NCI-H446 treated with DMSO at 0.1 percent for 48 hours (cell line): Measurements from ENCODE around the gene MPPE1.

Experiments
- DNase-seq: peaks from one replicate; lab custom pipeline; 2025; lab: John Stamatoyannopoulos, UW

Gene MPPE1

DNA sequence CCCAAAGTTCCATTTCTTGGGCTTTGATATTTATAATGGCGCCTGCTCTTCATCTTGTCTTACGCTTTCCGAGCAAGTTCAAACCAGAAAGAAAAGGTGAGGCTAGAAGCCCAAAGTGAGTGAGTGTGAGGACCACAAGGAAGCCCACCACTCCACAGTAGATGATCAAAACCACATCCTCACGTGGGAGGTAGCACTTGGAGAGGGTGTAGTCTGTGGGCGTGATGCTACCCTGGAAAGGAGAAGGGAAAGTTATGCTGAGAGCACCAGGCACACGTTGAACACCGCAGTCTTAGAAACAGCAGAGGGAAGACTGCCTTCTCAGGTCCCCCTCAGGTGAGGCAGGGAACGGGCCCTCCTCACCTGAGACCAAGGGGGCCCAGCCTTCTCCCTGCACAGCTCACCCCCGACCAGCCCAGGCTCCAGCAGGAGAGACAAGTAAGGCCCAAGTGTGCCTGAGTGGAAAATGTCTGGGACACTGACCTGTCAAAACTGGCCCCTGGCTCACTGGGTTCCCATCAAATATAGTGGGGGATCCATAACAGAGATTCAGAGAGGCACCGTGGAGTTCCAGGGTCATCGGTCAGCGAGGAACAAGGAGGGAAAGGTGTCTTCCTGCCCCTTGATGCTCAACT, 23.6 kb downstream of the MPPE1 start:
- DNase-seq: no peak

DNA sequence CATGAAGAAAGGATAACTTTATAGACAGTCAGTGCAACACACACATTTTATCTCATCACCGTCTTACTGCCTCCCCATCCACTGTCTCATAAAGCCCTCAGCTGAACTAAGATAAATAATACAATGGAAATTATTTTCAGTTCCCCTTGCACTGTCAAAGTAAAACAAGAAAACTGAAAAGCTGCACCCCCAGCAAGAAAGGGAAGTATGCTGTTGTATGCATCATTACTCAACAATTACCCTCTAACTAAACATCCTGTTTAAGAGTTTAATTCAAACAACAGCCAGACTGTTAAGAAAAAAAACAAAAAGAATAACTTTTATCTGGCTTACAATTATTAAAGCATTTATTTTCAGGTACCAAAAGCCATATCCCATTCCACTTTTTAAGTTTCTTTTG, 25.0 kb downstream of the MPPE1 start:
- DNase-seq: no peak

DNA sequence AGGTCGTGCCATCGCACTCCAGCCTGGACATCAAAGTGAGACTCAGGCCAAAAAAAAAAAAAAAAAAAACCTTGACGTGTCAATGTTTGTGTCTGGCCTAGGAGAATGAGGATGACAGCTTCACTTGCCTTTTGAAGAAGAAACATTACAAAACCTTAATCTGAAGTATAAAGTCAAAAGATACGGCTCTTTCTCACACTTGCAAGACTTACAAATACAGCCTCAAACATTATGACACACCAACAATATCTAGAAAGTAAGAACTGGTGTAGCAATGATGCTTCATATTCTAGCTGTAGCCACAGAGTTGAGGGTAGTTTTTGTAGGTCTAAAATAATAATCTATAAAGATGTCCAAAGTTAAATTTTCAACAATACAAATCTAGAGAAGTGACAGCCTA, 25.5 kb downstream of the MPPE1 start:
- DNase-seq: no peak

DNA sequence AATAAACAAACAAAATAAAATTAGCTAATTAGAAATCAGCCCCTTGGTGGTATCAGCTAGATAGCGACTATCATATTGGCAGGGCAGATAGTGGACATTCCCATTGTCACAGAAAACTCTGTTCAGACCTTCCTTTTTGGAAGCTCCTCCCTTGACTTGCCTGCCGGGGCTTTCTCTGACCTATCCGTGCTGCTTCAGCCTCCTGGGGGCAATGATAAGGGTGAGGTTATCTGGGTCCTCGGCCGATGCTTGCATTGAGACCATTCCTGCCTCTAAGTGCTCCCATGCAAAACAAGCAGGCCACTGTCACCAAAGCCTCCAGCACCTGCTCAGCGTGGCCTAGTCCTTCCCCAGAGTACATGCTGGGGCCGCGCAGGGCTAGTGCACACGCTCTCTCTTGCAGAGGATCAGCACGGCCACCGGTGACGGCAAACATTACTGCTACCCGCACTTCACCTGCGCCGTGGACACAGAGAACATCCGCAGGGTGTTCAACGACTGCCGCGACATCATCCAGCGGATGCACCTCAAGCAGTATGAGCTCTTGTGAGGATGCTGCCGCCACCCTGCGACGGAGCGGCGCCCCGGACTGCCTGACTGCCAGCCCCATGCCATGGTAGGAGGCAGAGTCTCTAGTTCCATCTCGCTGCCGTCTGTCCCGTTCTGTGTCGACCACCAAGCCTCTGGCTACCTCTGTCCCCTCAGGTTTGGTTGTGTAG, 27.4 kb downstream of the MPPE1 start:
- no peak for DNase-seq

DNA sequence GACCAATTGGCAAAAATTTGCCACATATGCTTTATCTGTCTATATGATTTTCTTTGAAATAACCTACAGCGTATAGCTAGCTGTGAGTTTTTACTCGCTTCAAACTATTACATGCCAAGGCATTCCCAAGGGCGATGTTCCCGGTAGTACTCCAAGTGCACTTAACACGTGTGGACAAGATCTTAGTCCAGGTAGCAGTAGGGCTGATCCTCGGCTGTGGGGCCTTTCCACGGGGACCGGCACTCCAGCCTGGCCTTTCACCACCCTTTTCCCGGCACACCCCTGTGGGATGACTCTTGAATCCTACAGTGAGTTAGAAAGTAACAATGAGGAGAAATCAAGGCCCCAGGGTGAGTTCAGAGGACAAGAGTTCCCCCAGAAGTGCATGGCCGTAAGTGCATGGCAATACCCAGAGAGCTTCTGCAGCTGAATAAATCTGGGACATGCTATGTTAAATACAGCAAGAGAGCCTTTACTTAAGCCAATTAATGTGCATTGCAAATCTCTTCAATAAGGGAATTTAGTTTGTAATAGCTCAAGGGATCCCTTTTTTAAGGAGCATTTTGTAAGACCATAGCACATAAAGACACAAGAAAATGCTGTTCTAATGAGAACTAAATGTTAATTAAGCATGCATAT, 30.5 kb downstream of the MPPE1 start:
- DNase-seq: no peak

DNA sequence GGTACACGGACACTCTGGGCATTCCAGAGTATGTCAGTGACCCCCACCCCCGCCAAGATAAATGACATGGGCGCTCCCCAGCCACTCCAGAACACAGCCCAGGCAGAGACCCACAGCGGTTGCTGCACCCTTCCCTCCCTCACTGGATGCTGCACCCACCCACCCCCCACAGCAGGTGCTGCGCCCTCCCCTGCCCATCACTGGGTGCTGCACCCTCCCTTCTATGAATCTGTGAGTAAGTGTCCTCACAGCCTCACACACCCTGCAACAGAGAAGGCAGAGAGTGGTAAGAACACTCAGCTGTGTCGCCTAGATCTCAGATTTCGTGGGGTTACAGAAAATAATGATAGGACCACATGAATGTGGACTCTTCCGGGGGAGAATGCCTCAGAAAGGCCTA, 33.4 kb downstream of the MPPE1 start:
- no peak for DNase-seq

DNA sequence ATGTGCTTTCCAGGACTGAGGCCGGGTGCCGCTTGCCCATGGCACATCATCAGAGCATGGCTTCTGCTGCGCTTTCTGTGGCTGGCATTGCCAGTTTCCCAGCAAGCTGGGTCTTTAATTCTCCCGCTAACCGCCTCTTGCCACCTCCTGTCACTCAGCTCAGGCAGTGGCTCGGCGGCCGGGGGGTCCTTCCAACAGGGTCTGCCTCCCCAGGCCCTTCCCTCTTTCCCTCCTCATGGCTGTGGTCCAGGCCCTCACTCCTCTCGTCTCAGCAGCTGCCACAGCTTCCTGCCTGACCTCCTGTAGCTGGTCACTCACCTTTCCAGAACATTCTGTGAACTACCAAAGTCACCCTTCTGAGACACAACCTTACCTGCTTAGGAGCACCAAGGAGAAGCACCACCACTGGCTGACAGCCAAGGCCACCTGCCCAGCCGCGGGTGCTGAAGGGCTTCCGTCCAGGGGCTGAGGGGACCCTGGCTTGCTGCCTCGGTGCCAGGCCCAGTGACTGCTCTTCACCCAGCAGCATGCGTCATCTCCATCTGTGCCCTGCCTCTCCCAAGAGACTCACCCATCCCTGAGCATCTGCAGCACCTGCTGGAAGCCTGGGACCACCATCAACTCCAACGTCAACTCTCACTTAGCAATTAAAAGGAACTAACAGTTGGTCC, 34.3 kb downstream of the MPPE1 start:
- no peak for DNase-seq

DNA sequence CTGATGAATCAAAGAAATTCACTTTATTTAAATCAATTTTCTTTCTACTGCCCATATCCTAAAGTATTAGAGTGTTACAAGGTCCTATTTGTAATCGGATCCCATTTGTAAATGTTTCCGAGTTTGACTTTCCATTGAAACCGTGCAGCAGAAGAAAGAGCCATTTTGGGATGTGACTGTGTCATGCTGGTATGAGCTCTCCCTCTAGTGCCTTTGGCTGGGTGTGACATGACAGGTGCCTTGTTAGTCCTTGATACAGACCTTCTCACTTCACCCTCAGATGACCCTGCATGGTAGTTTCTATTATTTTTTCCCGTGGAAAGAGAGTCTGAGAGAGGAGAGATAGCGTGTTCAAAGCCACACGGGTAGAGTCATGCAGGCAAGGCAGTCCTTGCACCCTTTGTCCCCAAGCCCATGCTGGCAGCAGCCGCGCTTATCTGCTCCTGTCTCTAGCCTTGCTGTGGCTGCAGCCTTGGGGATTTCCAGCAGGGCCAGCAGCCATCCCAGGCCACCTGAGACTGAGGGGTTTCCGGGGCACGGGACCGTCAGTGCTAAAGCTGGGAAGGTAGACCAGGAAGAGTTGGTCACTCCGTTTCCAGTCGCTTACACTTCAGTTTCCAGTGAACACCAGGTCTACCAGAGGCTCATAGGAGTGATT, 35.5 kb downstream of the MPPE1 start:
- DNase-seq: no peak

DNA sequence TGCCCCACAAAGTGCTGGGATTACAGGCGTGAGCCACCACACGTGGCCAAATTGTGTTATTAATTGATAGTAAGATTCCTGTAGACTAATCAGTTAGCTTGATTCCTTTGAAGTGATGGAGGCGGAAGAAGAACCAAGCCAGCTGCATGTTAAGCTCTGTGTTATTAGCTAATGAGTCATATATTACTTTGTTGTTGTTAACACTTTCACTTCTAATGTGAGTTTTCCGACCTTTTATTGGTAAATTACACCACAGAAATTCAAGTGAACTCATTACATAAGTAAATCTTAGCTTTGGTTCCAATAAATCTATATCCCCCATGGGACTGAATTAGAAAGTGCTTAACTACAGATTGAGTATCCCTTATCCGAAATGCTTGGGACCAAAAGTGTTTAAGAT, 36.6 kb downstream of the MPPE1 start:
- DNase-seq: no peak

DNA sequence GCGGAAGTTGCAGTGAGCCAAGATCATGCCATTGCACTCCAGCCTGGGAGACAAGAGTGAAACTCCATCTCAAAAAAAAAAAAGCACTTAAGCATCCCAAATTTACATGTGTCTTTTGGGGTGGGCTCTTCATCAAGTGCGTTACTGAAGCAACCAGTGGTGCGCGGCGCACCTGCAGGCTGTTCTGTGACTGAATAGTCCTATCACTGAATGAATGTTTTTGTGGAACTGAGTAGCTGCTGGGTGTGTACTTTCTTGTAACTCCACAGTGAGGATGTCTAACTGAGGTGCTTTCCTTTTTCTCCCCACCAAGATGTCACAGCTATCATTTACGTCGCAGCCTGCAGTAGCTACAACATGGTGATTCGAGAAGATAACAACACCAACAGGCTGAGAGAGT, 39.9 kb downstream of the MPPE1 start:
- no peak for DNase-seq

DNA sequence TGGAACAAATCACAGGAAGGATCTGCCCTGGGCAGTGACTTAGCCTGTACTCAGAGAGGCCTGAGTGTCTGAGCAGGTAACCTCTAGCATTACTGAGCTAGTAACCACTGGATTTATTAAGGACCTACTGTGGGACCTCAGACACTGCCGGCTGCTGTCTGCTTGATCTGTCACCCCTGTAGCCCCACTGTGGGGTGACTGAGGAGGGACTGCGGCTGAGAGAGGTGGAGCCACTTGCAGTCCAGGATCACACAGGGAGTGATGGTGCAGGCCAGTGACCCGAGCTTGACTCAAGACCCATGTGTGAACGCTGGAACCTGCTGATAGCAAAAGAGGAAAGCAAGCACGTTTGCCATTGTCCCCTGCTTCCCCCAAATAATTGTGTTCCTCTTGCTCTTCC, 41.4 kb downstream of the MPPE1 start:
- no peak for DNase-seq

DNA sequence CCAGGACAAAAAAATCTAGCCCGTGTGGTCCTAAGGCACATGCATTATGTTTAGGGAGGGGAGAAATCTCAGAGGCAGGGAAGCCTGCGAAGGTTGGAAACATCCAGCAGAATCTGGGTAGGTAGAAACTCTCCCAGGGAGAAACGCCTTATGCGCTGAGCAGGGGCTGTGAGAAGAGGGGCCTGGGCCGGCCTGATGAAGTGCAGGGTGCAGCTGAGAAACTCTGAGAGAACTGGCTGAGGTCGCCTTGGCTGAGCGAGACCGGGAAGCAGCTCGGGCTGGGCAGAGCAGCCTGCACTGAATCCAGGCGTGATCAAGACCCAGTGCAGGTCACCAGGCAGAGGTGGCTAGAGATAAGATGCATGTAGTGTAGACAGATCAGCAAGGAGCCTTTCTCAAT, 41.8 kb downstream of the MPPE1 start:
- no peak for DNase-seq

DNA sequence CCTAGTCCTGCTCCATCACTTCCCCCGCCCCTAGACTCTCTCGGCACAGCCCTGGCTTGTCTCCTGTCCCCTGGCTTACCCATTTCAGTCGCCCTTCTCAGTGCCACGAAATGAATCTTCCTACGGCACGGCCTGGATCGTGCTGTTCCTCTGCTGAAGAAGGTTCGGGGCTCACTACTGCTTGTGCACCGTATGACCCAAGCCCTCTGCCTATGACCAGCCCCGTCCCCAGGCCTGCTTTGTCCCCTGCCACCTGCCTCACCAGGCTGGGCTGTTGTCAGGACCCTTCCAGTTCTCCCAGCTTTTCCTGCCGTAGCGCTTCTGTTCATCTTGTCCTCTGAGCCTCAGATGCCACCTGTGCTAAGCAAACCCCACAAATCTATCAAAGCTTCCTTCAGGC, 43.0 kb downstream of the MPPE1 start:
- no peak for DNase-seq

DNA sequence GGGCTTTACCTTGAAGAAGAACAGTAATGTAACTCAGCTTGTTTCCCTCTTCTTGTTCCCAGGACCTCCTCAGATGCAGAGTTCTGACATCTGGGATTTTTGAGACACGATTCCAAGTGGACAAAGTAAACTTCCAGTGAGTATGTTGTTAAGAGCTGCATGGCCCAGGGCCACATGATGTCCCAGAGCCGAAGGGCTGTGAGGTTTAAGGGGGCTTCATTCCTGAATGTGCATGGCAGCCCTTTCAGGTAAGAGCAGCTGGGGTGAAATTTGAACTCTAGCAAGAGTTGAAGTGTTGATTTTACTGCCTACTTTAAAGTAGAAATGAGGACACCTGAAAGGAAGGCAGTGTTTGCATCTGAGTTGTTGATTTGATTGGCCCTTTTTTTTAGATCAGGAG, 43.6 kb downstream of the MPPE1 start:
- DNase-seq: no peak

DNA sequence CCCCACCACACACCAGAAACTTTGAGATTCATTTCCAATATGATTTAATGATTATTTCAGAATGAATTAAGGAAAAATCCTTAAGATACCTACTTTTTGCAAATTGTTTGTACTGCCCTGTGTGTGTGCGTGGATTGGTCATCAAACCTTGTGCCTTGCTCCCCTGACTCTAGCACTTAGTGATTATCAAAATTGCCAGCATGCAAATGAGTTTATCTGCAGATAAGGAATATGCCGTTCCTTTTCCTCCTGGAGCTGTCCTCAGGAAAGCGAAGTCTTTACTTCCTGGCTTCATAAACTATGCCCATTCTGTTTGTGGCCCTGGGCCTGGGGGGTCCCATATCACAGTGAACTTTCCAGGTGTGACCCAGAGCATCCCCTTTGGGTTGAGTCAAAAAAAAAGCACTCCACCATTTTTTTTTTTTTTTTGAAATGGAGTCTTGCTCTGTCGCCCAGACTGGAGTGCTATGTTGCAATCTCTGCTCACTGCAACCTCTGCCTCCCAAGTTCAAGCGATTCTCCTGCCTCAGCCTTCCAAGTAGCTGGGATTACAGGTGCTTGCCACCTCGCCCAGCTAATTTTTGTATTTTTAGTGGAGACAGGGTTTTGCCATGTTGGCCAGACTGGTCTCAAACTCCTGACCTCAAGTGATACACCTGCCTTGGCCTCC, 45.5 kb downstream of the MPPE1 start:
- DNase-seq: no peak

DNA sequence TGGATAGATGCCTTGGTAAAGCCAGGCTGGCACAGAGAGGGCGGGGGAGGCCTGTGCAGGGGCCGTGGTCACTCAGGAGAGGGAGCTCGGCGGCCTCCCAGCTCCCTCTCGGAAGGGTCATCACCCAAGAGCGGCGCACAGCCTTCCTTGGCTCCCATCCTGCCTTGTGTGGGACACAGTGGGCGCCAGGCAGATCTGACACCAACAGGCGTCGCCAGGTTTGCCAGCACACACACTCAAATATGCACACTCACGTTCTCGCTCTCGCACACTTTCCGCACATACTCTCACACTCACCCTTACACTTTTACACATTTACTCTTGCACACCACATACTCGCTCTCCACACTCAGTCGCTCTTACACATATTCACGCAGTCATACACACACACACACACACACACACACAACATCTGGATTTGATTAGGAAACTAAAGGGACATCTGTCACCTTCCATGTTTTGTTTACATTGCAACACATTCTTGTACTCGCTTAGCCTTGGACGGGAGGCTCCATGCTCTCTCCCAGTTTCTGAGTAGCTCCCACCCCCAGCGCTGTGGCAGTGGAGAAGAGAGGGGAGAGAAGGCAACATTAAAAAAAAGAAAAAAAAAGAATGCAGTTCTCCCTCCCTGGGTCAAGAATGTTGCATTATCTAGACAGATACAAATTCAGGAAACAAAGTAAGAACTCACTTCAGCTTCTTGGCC, 46.4 kb downstream of the MPPE1 start:
- DNase-seq: no peak

DNA sequence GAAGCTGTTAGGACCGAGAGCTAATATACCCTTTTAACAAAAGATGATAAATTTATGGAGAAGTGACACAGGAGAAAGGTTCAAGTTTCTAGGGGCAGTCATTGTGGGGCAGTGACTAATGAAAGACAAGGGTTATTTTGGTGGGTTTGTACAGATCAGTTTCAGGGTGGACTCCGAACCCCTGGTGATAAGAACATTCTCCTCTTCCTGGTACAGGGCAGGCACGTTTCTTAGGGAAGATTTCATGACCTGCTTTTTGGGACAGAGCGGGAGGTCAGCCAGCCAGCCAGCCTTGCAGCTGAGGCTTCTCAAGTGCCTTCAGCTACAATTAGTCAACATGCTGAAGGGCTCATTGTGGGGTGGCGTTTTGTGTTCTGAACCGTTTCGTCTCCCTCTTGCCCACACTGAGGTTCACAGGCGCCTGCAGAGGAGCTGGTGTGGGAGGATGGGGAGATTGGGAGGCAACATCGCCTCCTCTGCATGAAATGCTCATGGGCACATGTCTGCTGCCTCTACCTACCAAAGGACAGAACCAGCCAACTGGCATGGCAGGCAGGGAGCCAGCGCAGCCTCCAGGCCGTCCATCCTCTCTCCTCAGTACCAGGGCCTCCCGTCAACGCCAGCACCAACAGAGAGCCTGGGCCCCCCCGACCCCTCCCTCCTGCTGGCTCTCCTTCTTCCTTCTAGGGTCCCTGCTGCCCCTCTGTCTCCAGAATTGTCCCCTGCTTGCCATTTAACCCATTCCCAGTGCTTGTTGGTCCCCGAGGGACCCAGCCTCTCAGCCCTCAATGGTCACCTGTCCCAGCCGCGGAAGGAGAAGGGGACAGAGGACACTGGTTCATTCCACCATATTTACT, 47.3 kb downstream of the MPPE1 start:
- no peak for DNase-seq

DNA sequence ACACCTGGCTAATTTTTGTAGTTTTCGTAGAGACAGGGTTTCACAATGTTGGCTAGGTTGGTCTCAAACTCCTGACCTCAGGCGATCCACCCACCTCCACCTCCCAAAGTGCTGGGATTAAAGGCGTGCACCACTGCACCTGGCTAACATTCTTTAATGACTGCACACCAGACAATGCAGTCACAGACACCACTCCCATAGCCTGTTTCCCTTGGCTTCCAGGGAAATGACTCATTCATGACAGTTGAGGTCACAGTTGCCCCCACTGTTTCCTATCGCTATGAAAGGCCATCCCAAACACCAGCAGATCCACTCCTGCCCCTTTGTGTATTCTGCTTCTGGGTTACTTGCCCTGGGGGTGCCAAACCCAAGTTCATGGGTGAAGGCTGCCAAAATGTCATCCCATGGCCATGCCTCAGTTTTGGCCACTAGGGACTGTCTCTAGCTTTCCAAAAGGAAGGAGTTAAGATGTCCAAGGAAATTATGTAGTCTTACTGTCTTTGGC, 48.2 kb downstream of the MPPE1 start:
- DNase-seq: no peak

DNA sequence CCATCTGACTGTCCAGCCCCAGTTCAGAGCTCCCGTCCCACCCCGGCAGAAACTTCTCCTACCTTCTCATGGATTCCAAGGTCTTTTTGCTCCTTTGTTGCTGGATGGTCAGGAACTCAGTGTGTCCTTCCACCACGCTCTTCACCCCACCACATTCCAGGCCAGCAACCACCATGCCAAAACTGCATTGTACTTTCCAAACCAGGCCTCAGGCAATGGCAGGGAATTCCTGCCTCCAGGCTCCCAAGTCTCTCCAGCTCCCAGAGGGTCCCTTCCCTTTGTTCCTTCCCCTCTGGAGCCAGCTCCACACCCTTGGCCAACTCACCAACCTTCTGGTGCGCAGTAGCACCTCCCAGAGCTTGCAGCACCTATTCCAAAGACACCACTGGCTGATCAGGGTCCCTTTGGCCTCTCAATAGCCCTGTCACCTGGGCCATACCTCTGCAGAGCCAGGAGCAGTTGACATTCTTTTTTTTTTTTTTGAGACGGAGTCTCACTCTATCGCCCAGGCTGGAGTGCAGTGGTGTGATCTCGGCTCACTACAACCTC, 48.8 kb downstream of the MPPE1 start:
- no peak for DNase-seq
